GM12865 (cell line): ENCODE results near the gene CPLX3.

ENCODE experiments used
- DNase-seq: peaks from one replicate; pipeline ENCODE4 v3.0.0; 2010; ENCODE audit warnings: low read depth
- H3K4me3 ChIP-seq: 2 replicates; pipeline ENCODE4 v1.5.1; 2011; ENCODE audit warnings: mild to moderate bottlenecking, low read depth, low read length, control low read depth
- TF ChIP-seq, protein P1 (sequence below): IDR thresholded peaks from 2 replicates; pipeline ENCODE4 v1.5.1; 2011; ENCODE audit warnings: low read length, control low read depth, low read depth, inconsistent platforms; ENCODE audit not compliant: insufficient read depth; ENCODE audit errors: missing control alignments

The CPLX3 gene

DNA sequence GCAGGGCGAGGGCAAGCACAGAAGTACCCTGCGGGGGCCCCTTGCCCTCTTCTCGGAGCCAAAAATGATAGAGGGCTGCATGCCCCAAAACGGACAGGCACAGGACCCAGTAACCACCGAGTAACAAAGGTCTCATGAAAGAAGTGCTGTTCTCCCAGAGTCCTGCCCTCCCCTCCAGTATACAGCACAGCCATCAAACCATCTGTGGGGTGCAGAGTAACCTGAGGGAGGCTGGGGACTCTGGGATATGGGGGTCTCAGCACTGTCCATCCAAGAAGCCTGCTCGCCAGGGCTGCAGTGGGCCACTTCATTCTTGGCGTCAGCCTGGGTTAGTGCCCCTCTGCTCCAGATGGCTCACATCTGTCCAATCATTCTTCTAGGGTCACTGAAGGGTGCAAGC, 10.4 kb downstream of the CPLX3 start:
- TF ChIP-seq, protein P1, sequence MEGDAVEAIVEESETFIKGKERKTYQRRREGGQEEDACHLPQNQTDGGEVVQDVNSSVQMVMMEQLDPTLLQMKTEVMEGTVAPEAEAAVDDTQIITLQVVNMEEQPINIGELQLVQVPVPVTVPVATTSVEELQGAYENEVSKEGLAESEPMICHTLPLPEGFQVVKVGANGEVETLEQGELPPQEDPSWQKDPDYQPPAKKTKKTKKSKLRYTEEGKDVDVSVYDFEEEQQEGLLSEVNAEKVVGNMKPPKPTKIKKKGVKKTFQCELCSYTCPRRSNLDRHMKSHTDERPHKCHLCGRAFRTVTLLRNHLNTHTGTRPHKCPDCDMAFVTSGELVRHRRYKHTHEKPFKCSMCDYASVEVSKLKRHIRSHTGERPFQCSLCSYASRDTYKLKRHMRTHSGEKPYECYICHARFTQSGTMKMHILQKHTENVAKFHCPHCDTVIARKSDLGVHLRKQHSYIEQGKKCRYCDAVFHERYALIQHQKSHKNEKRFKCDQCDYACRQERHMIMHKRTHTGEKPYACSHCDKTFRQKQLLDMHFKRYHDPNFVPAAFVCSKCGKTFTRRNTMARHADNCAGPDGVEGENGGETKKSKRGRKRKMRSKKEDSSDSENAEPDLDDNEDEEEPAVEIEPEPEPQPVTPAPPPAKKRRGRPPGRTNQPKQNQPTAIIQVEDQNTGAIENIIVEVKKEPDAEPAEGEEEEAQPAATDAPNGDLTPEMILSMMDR = no peak
- DNase-seq = no peak
- H3K4me3 ChIP-seq = no peak overlapping the region

DNA sequence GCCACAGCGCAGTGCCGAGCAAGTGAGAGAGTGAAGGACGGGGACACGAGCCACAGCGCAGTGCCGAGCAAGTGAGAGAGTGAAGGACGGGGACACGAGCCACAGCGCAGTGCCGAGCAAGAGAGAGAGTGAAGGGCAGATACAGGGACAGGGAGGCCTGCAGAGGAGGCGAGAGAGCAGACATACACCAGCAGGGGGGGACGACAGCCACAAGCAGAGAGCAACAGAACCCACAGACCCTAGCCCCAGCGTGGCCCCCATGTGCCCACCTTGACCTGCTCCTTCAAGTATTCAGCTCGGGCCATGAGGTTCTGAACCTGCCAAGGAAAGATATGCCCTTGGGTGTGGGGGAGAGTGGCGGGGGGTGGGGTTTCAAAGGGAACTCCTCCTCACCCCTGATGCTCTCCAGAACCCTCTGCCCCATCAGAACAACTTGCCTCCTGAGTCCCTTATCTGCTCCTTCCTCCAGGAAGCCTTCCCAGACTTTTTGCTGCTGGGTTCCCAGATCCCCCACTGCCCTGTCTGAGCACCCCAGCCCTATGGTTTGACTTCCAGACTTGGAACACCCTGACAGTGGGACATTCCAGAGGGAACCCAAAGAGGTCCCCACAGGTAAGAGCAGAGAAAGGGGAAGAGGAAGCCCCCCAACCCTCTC, 11.2 kb downstream of the CPLX3 start:
- no peak for DNase-seq
- no peak overlapping the region for H3K4me3 ChIP-seq
- TF ChIP-seq, protein P1 = no peak

DNA sequence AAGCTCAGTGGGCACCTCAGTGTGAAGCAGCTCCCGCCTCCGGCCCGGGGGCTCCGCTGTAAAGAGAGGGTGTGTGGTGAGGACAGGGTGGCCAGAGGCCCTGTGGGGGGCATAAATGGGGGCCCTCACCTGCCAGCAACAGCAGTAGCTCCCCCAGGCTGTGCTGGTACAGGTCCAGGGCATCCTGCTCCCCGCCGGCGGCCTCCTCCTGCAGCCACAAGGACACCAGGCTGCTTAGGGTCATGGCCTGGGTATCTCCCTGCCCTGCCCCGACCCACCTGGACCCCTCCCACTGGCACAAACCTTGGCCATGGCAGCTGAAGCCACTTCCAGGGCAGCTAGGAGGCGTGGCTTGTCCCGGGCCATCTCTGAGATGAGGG, 11.7 kb downstream of the CPLX3 start:
- DNase-seq = no peak
- TF ChIP-seq, protein P1 = no peak
- no peak overlapping the region for H3K4me3 ChIP-seq

DNA sequence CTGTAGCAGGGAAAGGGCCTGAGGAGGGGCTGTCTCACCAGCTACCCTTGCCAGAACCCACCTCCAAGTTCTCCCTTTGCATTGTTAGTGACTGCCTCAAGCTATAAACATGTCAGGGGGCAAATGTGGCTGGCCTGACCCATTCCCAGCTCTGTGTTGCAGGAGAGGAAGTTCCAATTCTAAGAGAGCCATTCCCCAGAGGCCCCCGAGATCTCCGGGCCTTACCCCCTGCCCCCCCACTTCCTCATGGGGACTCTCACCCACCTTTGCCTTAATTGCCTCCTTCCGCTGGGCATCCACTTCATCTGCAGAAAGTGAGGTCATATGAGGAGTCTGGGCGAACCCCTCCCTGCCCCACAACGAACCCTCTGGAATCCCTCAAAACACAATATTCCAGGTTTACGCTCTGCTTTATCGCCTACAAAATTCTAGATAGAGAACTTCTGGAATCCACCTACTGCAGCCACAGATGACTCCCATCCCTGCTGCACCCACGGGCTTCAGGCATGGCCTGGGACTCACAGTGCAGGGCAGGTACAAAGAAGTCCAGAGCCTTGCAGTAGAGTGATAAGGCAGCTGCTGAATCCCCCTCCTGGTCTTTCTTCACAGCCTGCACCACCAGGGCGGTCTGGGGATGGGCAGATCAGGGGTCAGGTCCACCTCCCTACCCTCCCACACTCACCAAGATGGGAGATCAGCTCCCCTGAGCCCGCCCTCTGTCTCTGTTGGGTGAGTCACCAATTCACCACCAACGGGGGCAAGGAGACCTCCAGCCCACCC, 12.5 kb downstream of the CPLX3 start:
- DNase-seq = no peak
- TF ChIP-seq, protein P1 = no peak
- H3K4me3 ChIP-seq = no peak overlapping the region

DNA sequence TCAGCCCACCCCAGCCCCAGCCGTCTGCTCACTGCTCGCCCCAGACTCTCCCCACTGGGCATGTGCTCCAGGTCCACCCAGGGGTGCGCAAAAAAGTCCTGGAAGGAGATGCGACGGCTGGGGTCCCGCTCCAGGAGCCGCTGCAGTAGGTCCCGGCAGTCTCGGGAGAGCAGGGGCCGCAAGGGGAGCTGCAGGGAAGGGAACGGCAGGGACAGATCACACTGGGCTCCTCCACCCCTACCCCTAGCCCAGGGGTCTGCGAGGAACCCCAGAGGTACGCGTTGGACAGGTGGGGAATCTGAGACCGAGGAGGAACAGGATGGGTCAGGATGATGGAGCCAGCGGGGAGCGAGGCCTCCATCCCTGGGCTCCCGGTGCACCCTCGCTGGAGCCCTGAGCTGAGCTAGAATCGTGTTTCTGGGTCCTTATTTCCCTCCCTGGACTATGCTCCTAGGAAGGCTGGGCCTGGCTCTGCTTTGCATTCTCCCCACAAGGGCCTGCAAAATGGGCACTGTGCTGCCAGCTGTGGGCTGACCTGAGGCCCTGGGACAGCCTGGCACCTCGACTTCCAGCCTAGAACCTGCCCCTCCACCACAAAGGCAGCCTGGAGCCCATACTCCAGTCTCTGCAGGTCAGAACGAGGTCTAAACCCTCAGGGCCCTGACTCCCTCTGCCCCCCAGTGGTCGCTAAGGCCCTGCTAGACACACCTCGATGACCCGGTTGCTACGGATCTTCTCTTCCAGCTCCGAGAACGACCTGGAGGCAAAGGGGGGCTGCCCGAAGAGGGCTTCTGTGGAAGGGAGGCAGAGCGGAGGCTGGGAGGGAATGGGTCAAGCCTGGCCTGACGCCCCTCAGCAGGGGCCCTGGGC, 13.3 kb downstream of the CPLX3 start:
- H3K4me3 ChIP-seq = no peak overlapping the region
- DNase-seq = no peak
- TF ChIP-seq, protein P1 = no peak

DNA sequence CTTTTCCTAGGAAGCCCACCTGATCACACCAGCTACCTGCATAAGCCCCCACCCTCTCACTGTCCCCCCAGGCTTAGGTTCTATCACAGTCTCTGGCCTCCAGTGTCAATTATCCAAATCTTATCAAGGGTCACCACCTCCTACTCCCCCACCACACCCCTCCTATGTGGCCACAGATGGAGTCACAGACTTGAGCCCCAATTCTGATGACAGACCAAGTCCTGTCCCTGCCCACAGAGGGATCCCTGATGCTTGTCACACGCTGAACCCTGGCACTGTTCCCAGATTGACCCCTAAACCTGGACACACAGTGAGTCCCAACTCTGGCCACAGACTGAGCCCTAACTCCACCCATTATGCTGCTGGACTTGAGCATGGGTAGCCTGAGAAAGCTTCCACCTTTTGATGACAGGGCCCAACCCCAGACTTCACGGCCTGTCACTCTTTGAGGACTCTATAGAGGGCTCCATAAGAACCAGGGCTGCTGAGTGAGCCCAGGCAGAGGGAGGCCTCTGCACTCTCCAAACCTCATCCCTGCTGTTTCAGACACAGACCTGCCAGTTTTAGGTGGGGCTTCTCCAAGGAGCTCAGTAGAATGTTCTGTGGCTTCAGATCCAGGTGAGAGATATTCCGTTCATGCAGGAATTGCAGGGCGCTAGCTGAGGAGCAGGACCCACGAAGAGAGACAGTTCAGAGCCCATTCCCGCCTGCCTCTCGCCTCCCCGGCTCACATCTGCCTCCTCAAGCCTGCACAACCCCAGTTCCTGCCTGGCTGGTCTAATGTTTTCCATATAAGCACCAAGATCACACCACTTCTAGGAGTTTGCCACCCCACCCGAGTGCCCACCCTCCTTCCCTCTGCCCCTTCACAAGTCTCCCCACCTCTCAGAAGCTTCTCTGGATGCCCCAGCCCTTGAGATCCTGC, 14.7 kb downstream of the CPLX3 start:
- no peak for DNase-seq
- TF ChIP-seq, protein P1 = no peak
- H3K4me3 ChIP-seq = no peak overlapping the region
